GM12874 (cell line): Measurements from ENCODE around the gene UQCC5.

ENCODE experiments used
- TF ChIP-seq, protein P1 (sequence below): IDR thresholded peaks from 2 replicates; pipeline ENCODE4 v1.5.1; 2011; ENCODE audit warnings: low read depth, mild to moderate bottlenecking, control low read depth, low read length, moderate library complexity; ENCODE audit not compliant: insufficient read depth

The UQCC5 gene

DNA sequence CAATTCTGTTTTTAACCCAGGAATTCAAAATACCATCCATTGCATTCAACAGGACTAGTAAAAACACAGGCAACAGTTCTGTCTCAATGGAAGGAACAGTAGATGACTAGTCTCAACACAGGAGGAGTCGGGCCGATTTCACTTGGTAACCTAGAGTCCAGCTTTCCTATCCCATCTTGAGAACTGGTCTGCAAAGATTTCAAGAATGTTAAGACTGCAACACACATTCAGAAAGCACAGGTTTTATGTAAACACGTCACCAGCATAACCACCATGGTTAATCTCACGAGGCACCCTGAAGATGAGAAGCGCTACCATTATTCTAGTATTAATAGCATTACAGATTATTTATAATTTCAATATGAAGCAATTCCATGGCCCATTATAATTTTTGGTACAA, 22.0 kb downstream of the UQCC5 start:
- TF ChIP-seq, protein P1, sequence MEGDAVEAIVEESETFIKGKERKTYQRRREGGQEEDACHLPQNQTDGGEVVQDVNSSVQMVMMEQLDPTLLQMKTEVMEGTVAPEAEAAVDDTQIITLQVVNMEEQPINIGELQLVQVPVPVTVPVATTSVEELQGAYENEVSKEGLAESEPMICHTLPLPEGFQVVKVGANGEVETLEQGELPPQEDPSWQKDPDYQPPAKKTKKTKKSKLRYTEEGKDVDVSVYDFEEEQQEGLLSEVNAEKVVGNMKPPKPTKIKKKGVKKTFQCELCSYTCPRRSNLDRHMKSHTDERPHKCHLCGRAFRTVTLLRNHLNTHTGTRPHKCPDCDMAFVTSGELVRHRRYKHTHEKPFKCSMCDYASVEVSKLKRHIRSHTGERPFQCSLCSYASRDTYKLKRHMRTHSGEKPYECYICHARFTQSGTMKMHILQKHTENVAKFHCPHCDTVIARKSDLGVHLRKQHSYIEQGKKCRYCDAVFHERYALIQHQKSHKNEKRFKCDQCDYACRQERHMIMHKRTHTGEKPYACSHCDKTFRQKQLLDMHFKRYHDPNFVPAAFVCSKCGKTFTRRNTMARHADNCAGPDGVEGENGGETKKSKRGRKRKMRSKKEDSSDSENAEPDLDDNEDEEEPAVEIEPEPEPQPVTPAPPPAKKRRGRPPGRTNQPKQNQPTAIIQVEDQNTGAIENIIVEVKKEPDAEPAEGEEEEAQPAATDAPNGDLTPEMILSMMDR: no peak

DNA sequence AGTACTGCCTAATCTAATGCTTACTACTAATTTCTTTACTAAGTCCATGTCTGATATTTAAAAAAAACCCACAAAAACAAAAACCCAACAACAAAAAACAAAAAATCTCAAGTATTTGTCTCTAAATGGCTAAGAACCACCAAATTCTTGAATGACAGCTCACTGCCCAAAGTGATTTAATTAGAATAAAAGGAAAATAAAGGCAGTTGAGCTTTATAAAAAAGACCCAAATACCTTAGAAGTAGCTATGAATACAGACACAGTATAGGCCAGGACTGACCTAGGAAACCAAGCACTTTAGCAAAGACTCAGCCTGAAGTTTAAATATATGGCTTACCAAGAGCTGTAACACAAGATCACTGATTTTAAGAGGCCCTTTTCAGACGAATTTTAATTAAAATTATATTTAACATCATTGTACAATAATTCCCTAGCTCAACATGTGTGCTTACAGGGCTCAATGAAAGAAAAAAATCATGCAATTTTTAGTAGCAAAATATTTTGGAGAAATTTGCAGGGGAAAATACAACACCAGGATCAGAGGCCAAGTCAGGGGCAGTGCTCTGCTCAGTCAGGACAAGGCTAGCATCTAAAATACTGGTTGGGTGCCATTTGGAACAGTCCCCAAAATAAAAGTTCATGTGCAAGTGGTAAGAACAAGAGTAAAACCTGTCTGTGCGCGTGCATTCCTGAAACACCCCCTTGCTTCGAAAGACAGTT, 24.8 kb downstream of the UQCC5 start:
- TF ChIP-seq, protein P1: no peak

DNA sequence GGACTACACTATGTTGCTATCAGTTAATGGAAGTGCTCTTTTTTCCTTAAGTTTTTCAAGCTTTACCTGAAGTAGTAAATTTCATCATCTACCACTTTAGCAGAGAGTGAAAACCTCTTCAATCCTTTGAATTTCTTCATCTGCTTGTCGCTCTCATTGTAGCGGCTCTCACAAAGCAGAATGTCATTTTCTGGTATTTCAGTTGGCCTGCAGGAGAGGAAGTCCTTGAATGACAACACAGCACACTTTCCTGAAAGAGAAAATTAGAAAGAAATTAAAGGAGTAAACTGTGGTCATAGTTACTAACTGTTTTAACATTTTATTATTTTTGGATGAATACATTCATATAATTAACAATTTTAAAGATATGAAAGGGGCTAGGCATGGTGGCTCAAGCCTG, 27.6 kb downstream of the UQCC5 start:
- TF ChIP-seq, protein P1: no peak

DNA sequence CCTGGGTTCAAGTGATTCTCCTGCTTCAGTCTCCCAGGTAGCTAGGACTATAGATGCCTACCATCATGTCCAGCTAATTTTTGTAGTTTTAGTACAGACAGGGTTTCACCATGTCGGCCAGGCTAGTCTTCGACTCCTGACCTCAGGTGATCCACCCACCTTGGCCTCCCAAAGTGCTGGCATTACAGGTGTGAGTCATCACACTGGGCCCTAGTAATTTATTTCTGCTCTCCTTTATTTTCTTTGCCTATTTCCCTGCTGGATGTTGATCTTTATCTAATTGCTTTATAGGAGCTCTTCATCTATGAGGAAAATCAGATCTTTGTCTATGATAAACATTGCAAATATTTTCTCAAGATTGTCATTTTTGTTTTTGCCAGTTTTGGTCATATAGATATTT, 31.7 kb downstream of the UQCC5 start:
- TF ChIP-seq, protein P1: no peak

DNA sequence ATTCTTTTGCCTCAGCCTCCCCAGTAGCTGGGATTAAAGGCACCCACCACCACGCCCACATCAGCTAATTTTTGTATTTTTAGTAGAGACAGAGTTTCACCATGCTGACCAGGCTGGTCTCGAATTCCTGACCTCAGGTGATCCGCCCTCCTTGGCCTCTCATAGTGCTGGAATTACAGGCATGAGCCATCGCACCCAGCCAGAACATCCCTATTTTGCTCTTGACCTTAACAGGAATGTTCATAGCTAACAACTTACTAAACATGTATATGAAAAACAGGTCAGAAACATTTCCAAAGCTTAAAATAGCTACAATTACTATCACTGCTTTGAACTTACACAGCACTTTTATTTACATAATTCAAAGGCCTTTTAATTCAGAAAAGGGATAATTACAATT, 33.7 kb downstream of the UQCC5 start:
- TF ChIP-seq, protein P1: no peak

DNA sequence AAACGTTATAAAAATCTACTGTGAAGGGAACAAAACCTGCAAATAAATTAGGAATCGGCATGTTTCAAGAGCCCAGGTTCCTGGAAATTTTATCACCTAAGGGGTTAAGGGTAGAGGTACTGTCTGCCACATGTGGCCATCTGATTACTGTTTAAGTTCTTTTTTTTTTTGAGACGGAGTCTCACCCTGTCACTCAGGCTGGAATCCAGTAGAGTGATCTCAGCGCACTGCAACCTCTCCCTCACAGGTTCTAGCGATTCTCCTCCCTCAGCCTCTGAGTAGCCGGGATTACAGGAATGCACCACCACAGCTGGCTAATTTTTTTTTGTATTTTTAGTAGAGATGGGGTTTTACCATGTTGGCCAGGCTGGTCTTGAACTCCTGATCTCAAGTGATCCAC, 35.8 kb downstream of the UQCC5 start:
- TF ChIP-seq, protein P1: no peak

DNA sequence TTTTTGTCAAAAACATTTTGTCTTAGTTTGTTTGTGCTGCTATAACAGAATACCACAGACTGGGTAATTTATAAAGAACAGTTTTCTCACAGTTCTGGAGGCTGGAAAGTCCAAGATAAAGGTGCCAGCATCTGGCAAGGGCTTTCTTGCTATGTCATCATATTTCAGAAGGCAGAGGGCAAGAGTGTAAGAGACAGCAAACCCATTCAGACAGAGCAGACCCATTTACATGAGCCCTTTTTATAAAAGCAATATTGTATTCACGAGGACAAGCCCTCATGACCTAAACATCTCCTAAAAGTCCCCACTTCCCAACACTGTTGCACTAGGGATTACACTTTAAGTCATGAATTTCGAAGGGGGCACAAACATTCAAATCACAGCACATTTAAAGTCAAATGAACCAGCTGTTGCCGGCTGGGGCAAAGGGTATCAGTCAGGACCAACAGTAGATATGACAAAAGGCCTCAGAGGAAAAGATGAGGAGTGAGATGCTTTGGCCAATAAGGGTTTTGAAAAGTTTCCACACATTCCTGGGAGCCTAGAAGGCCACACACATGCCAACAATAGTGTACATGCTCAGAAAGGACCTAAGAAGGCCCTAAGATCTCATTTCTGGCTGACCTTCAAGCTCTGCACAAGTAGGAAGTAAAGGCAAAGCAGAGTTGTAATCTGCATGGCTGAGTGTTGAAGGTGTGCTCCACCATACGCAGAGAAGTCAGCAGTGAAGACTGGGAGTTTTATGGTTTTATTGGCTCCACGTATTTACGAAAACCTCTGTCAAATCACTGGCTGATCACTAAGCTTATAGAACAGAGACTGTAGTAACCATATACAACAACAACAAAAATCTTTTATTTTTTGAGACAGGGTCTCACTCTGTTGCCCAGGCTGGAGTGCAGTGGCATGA, 37.9 kb downstream of the UQCC5 start:
- TF ChIP-seq, protein P1: no peak
